Measurements from ENCODE around the gene ZC3H14. TPM values are rescaled to one million over a fixed set of nuclear protein-coding genes. Genes with fewer than 3 reads are reported as not detected.
A peak's percentile ranks its signal among the peaks of the same experiment; 100 is the strongest.

Gene ZC3H14
- total and polyA plus RNA-seq, 3 donors from 2014 or later: 208 to 354 (median 253) TPM

GRCh38 chr14:88551094-88551870, 11.6 kb upstream of the ZC3H14 start:
- 3 to 6% methylated on average over 24 to 44 of the region's 50 CpGs for WGBS, 2 donors
- Histone ChIP-seq H3K36me3 (ENCODE audit: low read depth, missing control alignments) (no peaks in the 10 kb centered on the region), H3K9me3 (no peaks in the 10 kb centered on the region), H3K27ac (peak overlapping the region; percentile 52 to 79), H3K4me1 (peaks cover 14% of the 10 kb centered on the region), H3K4me3 (peak overlapping the region; percentile 55 to 70), H3K27me3 (no peaks in the 10 kb centered on the region)
- TF ChIP-seq CTCF (IDR thresholded peaks at IDR 0.05): peak; percentile 22 to 47 (median 41)
- TF ChIP-seq POLR2A (IDR thresholded peaks at IDR 0.05): no peak
- DNase-seq: peak; percentile 85
- intact Hi-C loops (cut with DNase I; ENCODE audit: low total_unique reads): loop anchor here (10.0 kb wide), 2 partner anchors 56 to 166 kb away; partner anchors contain the start of gene SPATA7

GRCh38 chr14:88551980-88552431, 10.8 kb upstream of the ZC3H14 start:
- WGBS, 2 donors: 1% methylated on average over 23 of the region's 23 CpGs
- H3K9me3 ChIP-seq: no peaks in the 10 kb centered on the region
- H3K36me3 ChIP-seq (ENCODE audit: low read depth, missing control alignments): no peaks in the 10 kb centered on the region
- TF ChIP-seq POLR2A (IDR thresholded peaks at IDR 0.05): no peak
- no peak for TF ChIP-seq CTCF (IDR thresholded peaks at IDR 0.05)
- H3K27ac ChIP-seq: peak overlapping the region; percentile 52 to 79
- intact Hi-C loops (cut with DNase I; ENCODE audit: low total_unique reads): loop anchor here (10.0 kb wide), 2 partner anchors 57 to 167 kb away; partner anchors contain the start of gene SPATA7
- H3K4me3 ChIP-seq: peak overlapping the region; percentile 55 to 70
- H3K27me3 ChIP-seq: no peaks in the 10 kb centered on the region
- H3K4me1 ChIP-seq: peaks cover 16% of the 10 kb centered on the region
- DNase-seq: peak; percentile 43

- Histone ChIP-seq H3K9me3 (no peaks in the 10 kb centered on the region), H3K4me1 (peaks cover 16% of the 10 kb centered on the region), H3K27ac (no peak overlapping the region), H3K4me3 (no peak overlapping the region), H3K36me3 (ENCODE audit: low read depth, missing control alignments) (no peaks in the 10 kb centered on the region), H3K27me3 (no peaks in the 10 kb centered on the region)
- TF ChIP-seq POLR2A (IDR thresholded peaks at IDR 0.05): no peak
- no peak for TF ChIP-seq CTCF (IDR thresholded peaks at IDR 0.05)
- DNase-seq: no peak
- intact Hi-C loops (cut with DNase I; ENCODE audit: low total_unique reads): loop anchor here (10.0 kb wide), 2 partner anchors 58 to 168 kb away; partner anchors contain the start of gene SPATA7
- 64 to 70% methylated on average over 2 of the region's 2 CpGs for WGBS, 2 donors
These were observed 10.0 kb upstream of the ZC3H14 start for GRCh38 chr14:88552876-88553275.

- WGBS, 2 donors: 1 to 2% methylated on average over 19 of the region's 19 CpGs
These were observed 8.9 kb upstream of the ZC3H14 start for GRCh38 chr14:88553886-88554456.

More at GRCh38 chr14:88553886-88554456, 8.9 kb upstream of the ZC3H14 start:
- Histone ChIP-seq H3K27me3 (no peaks in the 10 kb centered on the region), H3K36me3 (ENCODE audit: low read depth, missing control alignments) (no peaks in the 10 kb centered on the region), H3K4me1 (peaks cover 16% of the 10 kb centered on the region), H3K4me3 (peak overlapping the region; percentile 70 to 82), H3K27ac (peak overlapping the region; percentile 89 to 93), H3K9me3 (no peaks in the 10 kb centered on the region)
- intact Hi-C loops (cut with DNase I; ENCODE audit: low total_unique reads): loop anchor here (10.0 kb wide), 2 partner anchors 59 to 169 kb away; partner anchors contain the start of gene SPATA7
- DNase-seq: peak; percentile 58
- TF ChIP-seq CTCF (IDR thresholded peaks at IDR 0.05) (no peak), POLR2A (IDR thresholded peaks at IDR 0.05) (no peak)
